CD4-positive, alpha-beta T cell treated with Interferon gamma for 1 hour (primary cell): Measurements from ENCODE around the gene TUT7.
"Not testable (repeated sequence)": the region's sequence is repeated elsewhere in the genome, so short reads cannot be mapped to it uniquely, and the experiment has no call there.

Source experiments
- DNase-seq: peaks from one replicate; pipeline ENCODE4 v3.0.0-alpha.2; 2020

TUT7 gene

GRCh38 chr9:86303316-86303975, 50.8 kb downstream of the TUT7 start:
- DNase-seq, result no peak

GRCh38 chr9:86301686-86302085, 52.5 kb downstream of the TUT7 start:
- DNase-seq, result no peak

- no peak for DNase-seq
Measured at GRCh38 chr9:86300701-86301100, 53.5 kb downstream of the TUT7 start.

GRCh38 chr9:86298873-86299272, 55.3 kb downstream of the TUT7 start:
- no peak for DNase-seq

GRCh38 chr9:86290341-86290740, 63.9 kb downstream of the TUT7 start:
- not testable (repeated sequence) for DNase-seq

GRCh38 chr9:86288499-86289198, 65.6 kb downstream of the TUT7 start:
- no peak for DNase-seq

- DNase-seq, result no peak
Measured at GRCh38 chr9:86287013-86287412, 67.2 kb downstream of the TUT7 start.

- no peak for DNase-seq
Measured at GRCh38 chr9:86286278-86286677, 67.9 kb downstream of the TUT7 start.

- no peak for DNase-seq
Measured at GRCh38 chr9:86285261-86285660, 68.9 kb downstream of the TUT7 start.

- no peak for DNase-seq
Measured at GRCh38 chr9:86282979-86283535, 71.2 kb downstream of the TUT7 start.

- peak; percentile 97 for DNase-seq
Measured at GRCh38 chr9:86282077-86282978, 71.9 kb downstream of the TUT7 start, which contains the start of gene ISCA1. ISCA1 (minus strand) TSS chr9:86282538; CDS start chr9:86282458, 80 bp downstream.

GRCh38 chr9:86281593-86282076, 72.6 kb downstream of the TUT7 start:
- no peak for DNase-seq

- DNase-seq, result no peak
Measured at GRCh38 chr9:86280580-86280979, 73.6 kb downstream of the TUT7 start.

GRCh38 chr9:86279839-86280238, 74.4 kb downstream of the TUT7 start:
- no peak for DNase-seq

- DNase-seq, result no peak
Measured at GRCh38 chr9:86277072-86277471, 77.1 kb downstream of the TUT7 start.

- no peak for DNase-seq
Measured at GRCh38 chr9:86275962-86276361, 78.2 kb downstream of the TUT7 start.

GRCh38 chr9:86274821-86275643, 79.2 kb downstream of the TUT7 start:
- DNase-seq, result no peak

- DNase-seq, result no peak
Measured at GRCh38 chr9:86272221-86272620, 82.0 kb downstream of the TUT7 start.

GRCh38 chr9:86263876-86264275, 90.3 kb downstream of the TUT7 start:
- DNase-seq, result no peak

GRCh38 chr9:86262492-86262891, 91.7 kb downstream of the TUT7 start:
- DNase-seq, result no peak

GRCh38 chr9:86259557-86259956, 94.7 kb downstream of the TUT7 start, which contains the start of gene C9orf153:
C9orf153 (minus strand) TSS chr9:86259657; CDS start chr9:86229603, 30,054 bp downstream.
- DNase-seq, result no peak

GRCh38 chr9:86257391-86257790, 96.8 kb downstream of the TUT7 start:
- DNase-seq, result no peak
